CD4-positive, alpha-beta memory T cell (primary cell): Measurements from ENCODE around the gene SPARC. TPM values are rescaled to one million over a fixed set of nuclear protein-coding genes. Genes with fewer than 3 reads are reported as not detected.
A peak's percentile ranks its signal among the peaks of the same experiment; 100 is the strongest.

Experiments used
- CTCF ChIA-PET: fragments of 350-600 bp; sonication (Branson Sonifier 250); formaldehyde crosslinking; loops from one replicate; lab custom pipeline; 2021; ENCODE audit warnings: inconsistent platforms; ENCODE audit not compliant: partially characterized antibody; lab: Charles Lee
- POLR2A ChIA-PET: fragments of 350-600 bp; sonication (Branson Sonifier 250); formaldehyde crosslinking; loops from one replicate; lab custom pipeline; 2021; ENCODE audit not compliant: partially characterized antibody; lab: Charles Lee
- DNase-seq, 5 donors: peaks; one replicate each; pipeline versions ENCODE4 v3.0.0 to v3.0.0-alpha.2; 2020 to 2022; ENCODE audit warnings: mixed read lengths in 1 of 5
- H3K27ac ChIP-seq: one replicate; pipeline ENCODE4 v1.7.0; 2013; ENCODE audit warnings: low read depth, low read length
- H3K27me3 ChIP-seq: 2 replicates; pipeline ENCODE4 v1.7.0; 2013; ENCODE audit warnings: mild to moderate bottlenecking, low read length, moderate library complexity; ENCODE audit not compliant: insufficient read depth
- H3K36me3 ChIP-seq: 2 replicates; pipeline ENCODE4 v1.7.0; 2013; ENCODE audit warnings: mild to moderate bottlenecking, low read length, moderate library complexity; ENCODE audit not compliant: insufficient read depth
- H3K4me1 ChIP-seq: 2 replicates; pipeline ENCODE4 v1.7.0; 2013; ENCODE audit warnings: mild to moderate bottlenecking, low read length, moderate library complexity; ENCODE audit not compliant: insufficient read depth
- H3K4me3 ChIP-seq, 2 donors: one replicate each; pipeline ENCODE4 v1.7.0; 2013; ENCODE audit warnings: low read length in 2 of 2, mild to moderate bottlenecking in 1 of 2
- H3K9me3 ChIP-seq, 2 donors: one replicate each; pipeline ENCODE4 v1.7.0; 2013; ENCODE audit warnings: low read length in 2 of 2, control low read depth in 1 of 2; ENCODE audit not compliant: control insufficient read depth in 1 of 2
- H3K27ac Mint-ChIP-seq, 7 donors: one replicate each; pipeline ENCODE4 v1.8.0; 2020 to 2021; ENCODE audit warnings: mixed read lengths in 7 of 7, mild to moderate bottlenecking in 6 of 7, inconsistent platforms in 3 of 7, moderate library complexity in 3 of 7
- H3K27me3 Mint-ChIP-seq, 2 donors: one replicate each; pipeline ENCODE4 v1.8.0; 2020 to 2021; ENCODE audit warnings: mixed read lengths in 2 of 2
- H3K36me3 Mint-ChIP-seq, 2 donors: one replicate each; pipeline ENCODE4 v1.8.0; 2020 to 2021; ENCODE audit warnings: mixed read lengths in 2 of 2, inconsistent platforms in 1 of 2, mild to moderate bottlenecking in 1 of 2
- H3K4me1 Mint-ChIP-seq, 4 donors: one replicate each; pipeline ENCODE4 v1.8.0; 2020 to 2021; ENCODE audit warnings: mixed read lengths in 4 of 4, mild to moderate bottlenecking in 1 of 4
- H3K4me3 Mint-ChIP-seq, 8 donors: one replicate each; pipeline ENCODE4 v1.8.0; 2020 to 2021; ENCODE audit warnings: mixed read lengths in 8 of 8, mild to moderate bottlenecking in 7 of 8, moderate library complexity in 6 of 8, inconsistent platforms in 3 of 8
- H3K9me3 Mint-ChIP-seq, 8 donors: one replicate each; pipeline ENCODE4 v1.8.0; 2020 to 2021; ENCODE audit warnings: mixed read lengths in 8 of 8, mild to moderate bottlenecking in 5 of 8, inconsistent platforms in 3 of 8, moderate library complexity in 1 of 8
- intact Hi-C: fragments of 100-400 bp; cut with micrococcal nuclease; formaldehyde crosslinking; loops from one replicate; pipeline ENCODE4 v1.15.1; 2023
- polyA plus RNA-seq, 2 donors: library from polyadenylated mRNA; unstranded; fragments of 300-500 nt; fragmentation: Illumina TruSeq; gene quantifications; one replicate each; pipeline ENCODE4 v1.2.3, GENCODE V29; 2021
- total RNA-seq, 2 experiments: library from RNA; stranded (reverse); gene quantifications; one replicate each; pipeline ENCODE4 v1.2.3, GENCODE V29; 2021

Gene SPARC
- total and polyA plus RNA-seq, 4 experiments from 2014 or later, result 0.19 to 0.47 (median 0.37) TPM; not detected in 1

DNA sequence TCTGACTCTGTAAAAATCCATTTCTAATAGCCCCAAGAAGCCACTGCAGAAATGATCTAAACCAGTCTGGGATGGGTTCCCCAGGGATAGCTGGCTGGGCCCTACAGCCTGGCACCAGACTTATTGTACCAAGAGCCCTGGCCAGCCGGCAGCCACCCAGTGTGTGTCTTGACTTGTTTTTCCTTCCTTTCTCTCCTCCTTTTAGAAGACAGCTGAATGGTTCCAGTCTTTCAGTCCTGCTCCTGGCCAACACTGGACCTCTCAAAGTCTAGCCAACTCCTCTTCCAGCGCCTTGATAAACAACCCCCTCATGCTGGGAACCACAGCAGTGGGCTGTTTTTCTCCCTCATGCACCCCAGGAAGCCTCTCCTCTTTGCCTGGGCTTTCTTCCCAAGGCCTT, 37.6 kb upstream of the SPARC start:
- H3K27me3 ChIP-seq, result no peaks in the 10 kb centered on the region
- no peak overlapping the region for H3K27ac Mint-ChIP-seq
- H3K4me3 ChIP-seq, result no peak overlapping the region
- ChIA-PET POLR2A (no interaction called here), CTCF (no interaction called here)
- H3K4me1 Mint-ChIP-seq, result peaks cover 0 to under 1% (median 0%) of the 10 kb centered on the region in 4 donors
- no peak for DNase-seq
- no peaks in the 10 kb centered on the region for H3K36me3 ChIP-seq
- H3K4me1 ChIP-seq, result no peaks in the 10 kb centered on the region
- H3K36me3 Mint-ChIP-seq, result peaks cover 3 to 11% of the 10 kb centered on the region in 2 donors
- H3K9me3 ChIP-seq, result no peaks in the 10 kb centered on the region
- H3K4me3 Mint-ChIP-seq, result no peak overlapping the region
- peaks cover 0 to 7% (median 3%) of the 10 kb centered on the region in 8 donors for H3K9me3 Mint-ChIP-seq
- intact Hi-C loops, result no loop called here
- H3K27me3 Mint-ChIP-seq, result no peaks in the 10 kb centered on the region
- H3K27ac ChIP-seq, result no peak overlapping the region

DNA sequence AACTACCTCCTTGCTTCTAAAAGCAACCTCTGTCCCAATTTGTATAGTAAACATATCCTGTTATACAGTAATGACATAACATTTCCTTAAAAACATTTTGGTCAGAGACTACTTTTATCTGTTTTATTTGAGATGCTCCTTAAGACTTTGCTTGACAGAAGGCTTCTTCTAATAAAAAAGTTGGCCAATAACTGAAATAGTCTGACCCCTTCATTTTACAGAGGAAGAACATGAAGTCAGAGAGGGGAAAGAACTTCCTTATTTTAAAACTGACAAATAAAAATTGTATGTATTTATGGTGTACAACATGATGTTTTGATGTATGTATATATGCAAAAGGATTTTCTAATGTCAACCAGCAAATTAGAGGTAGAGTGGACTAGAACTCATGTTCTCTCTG, 35.8 kb upstream of the SPARC start:
- intact Hi-C loops, result no loop called here
- Mint-ChIP-seq H3K9me3 (no peaks in the 10 kb centered on the region), H3K4me1 (no peaks in the 10 kb centered on the region), H3K36me3 (peaks cover 0 to 8% of the 10 kb centered on the region in 2 donors), H3K27ac (no peak overlapping the region), H3K27me3 (no peaks in the 10 kb centered on the region), H3K4me3 (no peak overlapping the region)
- no peak overlapping the region for H3K4me3 ChIP-seq
- H3K36me3 ChIP-seq, result no peaks in the 10 kb centered on the region
- no peaks in the 10 kb centered on the region for H3K27me3 ChIP-seq
- no peaks in the 10 kb centered on the region for H3K9me3 ChIP-seq
- no peak for DNase-seq
- CTCF ChIA-PET, result interaction anchor here (2.3 kb wide), 1 partner anchor 19 kb away, joined by 9 read pairs; no protein-coding TSS in a partner anchor
- POLR2A ChIA-PET, result no interaction called here
- no peaks in the 10 kb centered on the region for H3K4me1 ChIP-seq
- H3K27ac ChIP-seq, result no peak overlapping the region

DNA sequence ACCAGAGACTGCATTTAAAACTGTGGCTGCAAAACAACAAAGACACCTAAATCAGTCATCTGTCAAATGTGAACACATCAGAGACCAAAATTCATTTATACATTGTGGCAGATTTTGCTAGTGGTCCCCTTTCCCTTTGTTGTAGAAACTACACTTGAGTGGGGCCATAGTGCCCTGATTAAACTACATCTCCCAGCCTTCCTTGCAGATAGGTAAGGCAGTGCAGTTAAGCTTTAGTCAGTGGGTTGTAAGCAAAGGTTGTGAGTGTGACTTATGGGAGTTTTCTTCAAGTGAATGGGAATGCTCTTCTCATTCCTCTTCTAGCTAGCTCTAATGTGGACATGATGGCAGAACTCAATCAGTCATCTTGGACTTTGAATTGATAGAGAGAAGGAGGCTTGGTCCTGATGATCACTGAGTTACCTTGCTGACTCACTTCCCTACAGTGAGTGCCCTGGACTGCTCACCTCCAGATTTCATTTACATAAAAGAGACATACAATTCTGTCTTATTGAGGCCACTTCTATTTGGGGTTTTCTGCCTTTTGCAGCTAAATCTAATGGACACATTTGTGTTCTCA, 35.2 kb upstream of the SPARC start:
- H3K4me1 Mint-ChIP-seq, result no peaks in the 10 kb centered on the region
- Histone ChIP-seq H3K36me3 (no peaks in the 10 kb centered on the region), H3K4me3 (no peak overlapping the region), H3K9me3 (no peaks in the 10 kb centered on the region), H3K4me1 (no peaks in the 10 kb centered on the region), H3K27ac (no peak overlapping the region), H3K27me3 (no peaks in the 10 kb centered on the region)
- CTCF ChIA-PET, result interaction anchor here (2.3 kb wide), 1 partner anchor 20 kb away, joined by 9 read pairs; no protein-coding TSS in a partner anchor
- POLR2A ChIA-PET, result no interaction called here
- H3K4me3 Mint-ChIP-seq, result no peak overlapping the region
- peaks cover 0 to 2% (median 0%) of the 10 kb centered on the region in 8 donors for H3K9me3 Mint-ChIP-seq
- no peaks in the 10 kb centered on the region for H3K27me3 Mint-ChIP-seq
- H3K27ac Mint-ChIP-seq, result no peak overlapping the region
- intact Hi-C loops, result no loop called here
- H3K36me3 Mint-ChIP-seq, result peaks cover 0 to 8% of the 10 kb centered on the region in 2 donors
- no peak for DNase-seq

DNA sequence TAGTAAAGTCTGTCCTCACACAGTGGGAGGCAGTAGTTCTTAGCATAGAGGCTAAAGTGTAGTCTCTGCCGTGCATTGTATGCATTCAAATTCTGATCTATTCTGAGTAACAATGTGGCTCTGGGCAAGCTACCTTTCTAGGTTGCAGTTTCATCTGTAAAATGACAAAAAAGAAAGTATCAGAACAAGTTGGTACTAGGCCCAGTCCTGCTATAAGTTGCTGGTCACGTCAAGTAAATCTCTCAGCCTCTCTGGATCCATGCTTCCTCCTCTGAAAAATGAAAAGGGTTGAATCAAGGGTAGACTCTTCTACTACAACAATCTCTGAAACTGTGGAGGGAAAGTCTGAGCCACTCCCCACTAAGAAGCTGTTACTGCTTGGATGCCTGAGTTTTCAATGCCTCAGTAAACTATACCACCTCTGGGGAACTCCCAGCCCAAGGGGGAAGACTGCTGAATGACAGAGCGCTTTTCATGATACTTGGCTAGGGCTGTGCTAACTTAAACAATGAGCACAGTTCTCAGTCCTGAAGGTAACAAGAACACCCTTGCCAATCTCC, 34.5 kb upstream of the SPARC start:
- no peak overlapping the region for H3K4me3 ChIP-seq
- H3K4me1 Mint-ChIP-seq, result no peaks in the 10 kb centered on the region
- no peak for DNase-seq
- no peaks in the 10 kb centered on the region for H3K27me3 Mint-ChIP-seq
- H3K36me3 Mint-ChIP-seq, result peaks cover 0 to 8% of the 10 kb centered on the region in 2 donors
- H3K4me1 ChIP-seq, result no peaks in the 10 kb centered on the region
- no peak overlapping the region for H3K27ac Mint-ChIP-seq
- H3K27ac ChIP-seq, result no peak overlapping the region
- no peaks in the 10 kb centered on the region for H3K27me3 ChIP-seq
- intact Hi-C loops, result no loop called here
- no peaks in the 10 kb centered on the region for H3K36me3 ChIP-seq
- CTCF ChIA-PET, result interaction anchor here (2.3 kb wide), 1 partner anchor 21 kb away, joined by 9 read pairs; no protein-coding TSS in a partner anchor
- no peaks in the 10 kb centered on the region for H3K9me3 ChIP-seq
- H3K4me3 Mint-ChIP-seq, result no peak overlapping the region
- POLR2A ChIA-PET, result no interaction called here
- H3K9me3 Mint-ChIP-seq, result peaks cover 0 to 2% (median 0%) of the 10 kb centered on the region in 8 donors

DNA sequence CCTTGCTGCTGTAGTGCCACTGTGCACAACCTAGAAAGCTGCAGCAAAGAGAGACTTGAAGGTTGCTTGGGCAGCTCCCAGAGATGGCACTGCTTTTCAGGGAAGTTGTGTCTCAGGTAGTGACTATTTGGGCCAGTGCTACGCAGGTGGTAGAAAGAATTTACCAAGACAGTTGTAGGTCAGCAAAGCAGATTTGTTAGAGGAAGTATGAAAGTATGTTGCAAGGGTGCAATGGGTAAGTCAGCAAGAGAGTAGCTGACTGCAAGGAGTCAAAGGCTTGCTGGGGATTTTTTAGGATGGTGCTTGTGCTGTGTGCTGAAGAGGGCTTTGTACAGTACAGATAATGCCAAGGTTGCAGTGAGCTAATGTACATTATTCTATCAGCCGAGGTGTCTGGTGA, 33.5 kb upstream of the SPARC start:
- ChIA-PET CTCF (interaction anchor here (2.3 kb wide), 1 partner anchor 21 kb away, joined by 9 read pairs; no protein-coding TSS in a partner anchor), POLR2A (no interaction called here)
- H3K9me3 Mint-ChIP-seq, result peaks cover 0 to 2% (median 0%) of the 10 kb centered on the region in 8 donors
- Histone ChIP-seq H3K9me3 (no peaks in the 10 kb centered on the region), H3K27me3 (no peaks in the 10 kb centered on the region), H3K4me1 (no peaks in the 10 kb centered on the region), H3K4me3 (no peak overlapping the region), H3K36me3 (no peaks in the 10 kb centered on the region), H3K27ac (no peak overlapping the region)
- no peak overlapping the region for H3K4me3 Mint-ChIP-seq
- H3K36me3 Mint-ChIP-seq, result peaks cover 0 to 8% of the 10 kb centered on the region in 2 donors
- intact Hi-C loops, result no loop called here
- peaks cover 0 to 2% of the 10 kb centered on the region in 2 donors for H3K27me3 Mint-ChIP-seq
- DNase-seq, result no peak
- no peak overlapping the region for H3K27ac Mint-ChIP-seq
- H3K4me1 Mint-ChIP-seq, result no peaks in the 10 kb centered on the region

DNA sequence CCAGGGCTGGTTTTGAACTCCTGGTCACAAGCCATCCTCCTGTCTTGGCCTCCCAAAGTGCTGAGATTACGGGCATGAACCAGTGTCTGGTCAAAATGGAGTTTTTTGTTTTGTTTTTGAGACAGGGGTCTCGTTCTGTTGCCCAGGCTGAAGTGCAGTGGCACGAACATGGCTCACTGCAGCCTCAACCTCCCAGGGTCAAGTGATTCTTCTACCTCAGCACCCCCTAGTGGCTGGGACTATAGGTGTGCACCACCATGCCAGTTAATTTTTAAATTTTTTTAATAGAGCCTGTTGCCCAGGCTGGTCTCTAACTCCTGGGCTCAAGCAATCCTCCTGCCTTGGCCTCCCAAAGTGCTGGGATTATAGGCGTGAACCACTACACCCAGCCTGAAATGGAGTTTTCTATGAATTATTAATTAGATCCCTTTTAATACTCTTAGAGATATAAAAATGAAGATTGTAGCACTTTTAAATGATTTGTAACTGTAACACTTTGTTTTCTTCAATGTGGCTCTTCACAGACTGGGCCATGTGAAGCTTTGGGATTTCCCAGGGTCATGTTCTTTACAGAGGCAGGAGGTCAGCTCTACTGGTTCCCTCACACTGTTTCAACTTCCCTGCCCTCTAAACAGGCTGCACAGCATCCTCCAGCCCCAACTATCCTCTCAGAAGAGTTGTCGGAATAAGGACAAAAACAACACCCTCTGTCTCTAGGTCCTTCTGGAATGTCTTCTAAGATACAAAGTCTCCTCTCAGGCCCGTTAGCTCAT, 32.7 kb upstream of the SPARC start:
- no peak for DNase-seq
- POLR2A ChIA-PET, result no interaction called here
- peaks cover 0 to 7% (median 0%) of the 10 kb centered on the region in 8 donors for H3K9me3 Mint-ChIP-seq
- Histone ChIP-seq H3K27me3 (no peaks in the 10 kb centered on the region), H3K4me1 (no peaks in the 10 kb centered on the region), H3K36me3 (no peaks in the 10 kb centered on the region), H3K27ac (no peak overlapping the region), H3K4me3 (no peak overlapping the region), H3K9me3 (no peaks in the 10 kb centered on the region)
- H3K36me3 Mint-ChIP-seq, result peaks cover 0 to 11% of the 10 kb centered on the region in 2 donors
- H3K4me1 Mint-ChIP-seq, result no peaks in the 10 kb centered on the region
- no peak overlapping the region for H3K4me3 Mint-ChIP-seq
- CTCF ChIA-PET, result no interaction called here
- H3K27ac Mint-ChIP-seq, result peak overlapping the region in 1 of 7 donors; percentile 46
- H3K27me3 Mint-ChIP-seq, result peaks cover 0 to 2% of the 10 kb centered on the region in 2 donors
- intact Hi-C loops, result no loop called here

DNA sequence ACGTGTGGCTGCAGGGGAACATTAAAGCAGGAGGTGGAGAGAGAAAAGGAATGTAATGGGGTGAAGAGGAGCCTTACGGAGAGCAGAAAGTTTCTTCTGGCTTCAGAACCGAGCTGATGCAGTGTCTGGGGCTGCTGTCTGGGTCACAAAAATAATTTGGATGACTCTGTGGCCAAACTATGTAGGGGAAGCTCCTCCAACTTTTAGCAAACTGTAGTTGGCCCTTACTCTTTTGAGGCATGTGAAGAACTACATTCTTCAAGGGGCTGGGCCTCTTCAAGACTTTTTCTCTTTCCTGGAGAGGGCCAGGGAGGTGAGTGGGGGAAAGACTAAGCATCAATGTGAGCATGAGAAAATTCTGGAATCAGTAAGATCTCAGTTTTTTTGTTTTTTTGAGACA, 31.9 kb upstream of the SPARC start:
- Histone ChIP-seq H3K27me3 (no peaks in the 10 kb centered on the region), H3K36me3 (no peaks in the 10 kb centered on the region), H3K9me3 (no peaks in the 10 kb centered on the region), H3K4me3 (no peak overlapping the region), H3K4me1 (no peaks in the 10 kb centered on the region), H3K27ac (no peak overlapping the region)
- H3K36me3 Mint-ChIP-seq, result peaks cover 0 to 7% of the 10 kb centered on the region in 2 donors
- peaks cover 0 to 2% of the 10 kb centered on the region in 2 donors for H3K27me3 Mint-ChIP-seq
- no peak overlapping the region for H3K27ac Mint-ChIP-seq
- no peak overlapping the region for H3K4me3 Mint-ChIP-seq
- H3K9me3 Mint-ChIP-seq, result peaks cover 0 to 7% (median 0%) of the 10 kb centered on the region in 8 donors
- POLR2A ChIA-PET, result no interaction called here
- CTCF ChIA-PET, result interaction anchor here (1.0 kb wide), 1 partner anchor 67 kb away, joined by 3 read pairs; no protein-coding TSS in a partner anchor
- intact Hi-C loops, result no loop called here
- no peak for DNase-seq
- no peaks in the 10 kb centered on the region for H3K4me1 Mint-ChIP-seq
